ENCODE measurements around the gene SEC31A.

Gene SEC31A

GRCh38 chr4:82774711-82775171, 116.2 kb downstream of the SEC31A start:
- peak; percentile 74 for DNase-seq
- Histone ChIP-seq H2BK5ac (ENCODE audit: low read length) (no peak overlapping the region), H4K8ac (ENCODE audit: low read depth, low read length) (no peak overlapping the region), H3K79me1 (ENCODE audit: low read length) (no peaks in the 10 kb centered on the region), H3K36me3 (ENCODE audit: control insufficient read depth, insufficient read depth, low read length) (no peaks in the 10 kb centered on the region), H3K4me1 (ENCODE audit: control insufficient read depth, low read depth, low read length) (peaks cover 6% of the 10 kb centered on the region), H3K4me2 (ENCODE audit: low read length) (no peak overlapping the region), H3K27ac (ENCODE audit: low read depth, low read length) (no peak overlapping the region), H3K4me3 (ENCODE audit: low read length) (no peak overlapping the region), H2AK5ac (ENCODE audit: low read length) (no peak overlapping the region), H3K23ac (ENCODE audit: low read length) (no peak overlapping the region), H3K4ac (ENCODE audit: low read depth, low read length) (no peak overlapping the region), H4K5ac (ENCODE audit: low read length) (no peak overlapping the region), H3K18ac (ENCODE audit: low read length) (no peak overlapping the region), H2BK120ac (ENCODE audit: low read depth, low read length) (no peak overlapping the region), H3K27me3 (ENCODE audit: insufficient read depth, low read length, poor library complexity) (no peaks in the 10 kb centered on the region), H3K79me2 (ENCODE audit: control insufficient read depth, insufficient read depth, low read length) (no peaks in the 10 kb centered on the region), H2BK15ac (replicated peaks; ENCODE audit: low read depth) (no peak overlapping the region), H3K56ac (ENCODE audit: low read length) (no peak overlapping the region), H3K9ac (ENCODE audit: low read length) (no peak overlapping the region)
- WGBS (ENCODE audit: extremely low coverage, insufficient coverage, low lambda C conversion rate) = no CpG with 5 or more reads among the region's 3 CpGs

- H4K5ac ChIP-seq (ENCODE audit: low read length) = no peak overlapping the region
- no peak overlapping the region for H2BK15ac ChIP-seq (replicated peaks; ENCODE audit: low read depth)
- H3K23ac ChIP-seq (ENCODE audit: low read length) = no peak overlapping the region
- peaks cover 6% of the 10 kb centered on the region for H3K4me1 ChIP-seq (ENCODE audit: control insufficient read depth, low read depth, low read length)
- no peaks in the 10 kb centered on the region for H3K79me1 ChIP-seq (ENCODE audit: low read length)
- no peaks in the 10 kb centered on the region for H3K36me3 ChIP-seq (ENCODE audit: control insufficient read depth, insufficient read depth, low read length)
- no peak overlapping the region for H2AK5ac ChIP-seq (ENCODE audit: low read length)
- no peak for DNase-seq
- no peak overlapping the region for H3K4me2 ChIP-seq (ENCODE audit: low read length)
- H4K8ac ChIP-seq (ENCODE audit: low read depth, low read length) = no peak overlapping the region
- no peak overlapping the region for H3K18ac ChIP-seq (ENCODE audit: low read length)
- no peak overlapping the region for H2BK120ac ChIP-seq (ENCODE audit: low read depth, low read length)
- H3K27ac ChIP-seq (ENCODE audit: low read depth, low read length) = no peak overlapping the region
- H3K4me3 ChIP-seq (ENCODE audit: low read length) = no peak overlapping the region
- H3K9ac ChIP-seq (ENCODE audit: low read length) = no peak overlapping the region
- no peak overlapping the region for H3K56ac ChIP-seq (ENCODE audit: low read length)
- no peaks in the 10 kb centered on the region for H3K79me2 ChIP-seq (ENCODE audit: control insufficient read depth, insufficient read depth, low read length)
- no peaks in the 10 kb centered on the region for H3K27me3 ChIP-seq (ENCODE audit: insufficient read depth, low read length, poor library complexity)
- WGBS (ENCODE audit: extremely low coverage, insufficient coverage, low lambda C conversion rate) = no CpG with 5 or more reads among the region's 4 CpGs
- H3K4ac ChIP-seq (ENCODE audit: low read depth, low read length) = no peak overlapping the region
- H2BK5ac ChIP-seq (ENCODE audit: low read length) = no peak overlapping the region
Measured at GRCh38 chr4:82773057-82773456, 117.9 kb downstream of the SEC31A start.

GRCh38 chr4:82770607-82771006, 120.3 kb downstream of the SEC31A start:
- Histone ChIP-seq H4K5ac (ENCODE audit: low read length) (no peak overlapping the region), H4K8ac (ENCODE audit: low read depth, low read length) (no peak overlapping the region)

More at GRCh38 chr4:82770607-82771006, 120.3 kb downstream of the SEC31A start:
- no peak overlapping the region for H2BK120ac ChIP-seq (ENCODE audit: low read depth, low read length)
- H3K79me2 ChIP-seq (ENCODE audit: control insufficient read depth, insufficient read depth, low read length) = no peaks in the 10 kb centered on the region
- DNase-seq = no peak
- H3K23ac ChIP-seq (ENCODE audit: low read length) = no peak overlapping the region
- no peaks in the 10 kb centered on the region for H3K36me3 ChIP-seq (ENCODE audit: control insufficient read depth, insufficient read depth, low read length)
- H3K27ac ChIP-seq (ENCODE audit: low read depth, low read length) = no peak overlapping the region
- no peak overlapping the region for H2BK15ac ChIP-seq (replicated peaks; ENCODE audit: low read depth)
- H3K18ac ChIP-seq (ENCODE audit: low read length) = no peak overlapping the region
- peaks cover 6% of the 10 kb centered on the region for H3K4me1 ChIP-seq (ENCODE audit: control insufficient read depth, low read depth, low read length)
- no peak overlapping the region for H3K4me2 ChIP-seq (ENCODE audit: low read length)
- no CpG with 5 or more reads among the region's 3 CpGs for WGBS (ENCODE audit: extremely low coverage, insufficient coverage, low lambda C conversion rate)
- H3K9ac ChIP-seq (ENCODE audit: low read length) = no peak overlapping the region
- no peaks in the 10 kb centered on the region for H3K79me1 ChIP-seq (ENCODE audit: low read length)
- H2BK5ac ChIP-seq (ENCODE audit: low read length) = no peak overlapping the region
- no peak overlapping the region for H3K4ac ChIP-seq (ENCODE audit: low read depth, low read length)
- H3K56ac ChIP-seq (ENCODE audit: low read length) = no peak overlapping the region
- H3K4me3 ChIP-seq (ENCODE audit: low read length) = no peak overlapping the region
- no peak overlapping the region for H2AK5ac ChIP-seq (ENCODE audit: low read length)
- H3K27me3 ChIP-seq (ENCODE audit: insufficient read depth, low read length, poor library complexity) = no peaks in the 10 kb centered on the region
